ENCODE data around the gene TNFAIP8. TPM values are rescaled to one million over a fixed set of nuclear protein-coding genes. Genes with fewer than 3 reads are reported as not detected.

Gene TNFAIP8
- total and polyA plus RNA-seq, 5 donors from 2014 or later, result 120 to 244 (median 196) TPM

DNA sequence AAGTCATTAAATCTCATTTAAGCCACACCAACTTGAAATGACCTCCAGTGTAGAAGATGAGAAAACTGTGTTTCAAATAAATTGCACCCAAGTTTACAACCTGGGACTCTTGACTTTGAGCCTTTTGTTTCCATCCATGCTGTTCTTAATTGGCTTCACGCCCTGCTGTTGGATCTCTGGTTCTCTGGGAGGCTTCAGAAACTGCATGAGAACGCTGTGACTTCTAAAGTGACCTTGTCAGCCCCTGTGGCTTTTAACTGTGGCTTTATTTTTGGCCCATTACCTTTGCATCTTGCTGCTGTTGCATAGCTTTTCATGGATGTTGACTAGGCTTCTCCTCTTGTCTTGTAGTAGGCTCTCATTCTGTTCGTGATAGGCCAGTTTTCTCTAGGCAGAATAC, 29.3 kb downstream of the TNFAIP8 start:
- peaks cover 59 to 94% (median 76%) of the 10 kb centered on the region in 4 donors for H3K4me1 Mint-ChIP-seq
- no peaks in the 10 kb centered on the region for H3K27me3 ChIP-seq (ENCODE audit: control insufficient read depth, insufficient read depth, low read length)
- H3K9me3 Mint-ChIP-seq, result no peaks in the 10 kb centered on the region
- H3K27ac Mint-ChIP-seq, result peak overlapping the region in 2 of 3 donors; percentile 25 to 88
- DNase-seq (no peak), ATAC-seq (ENCODE audit: low read depth in 2 of 2) (no peak)
- H3K4me3 Mint-ChIP-seq, result peak overlapping the region in 3 of 4 donors; percentile 3 to 65 (median 41)
- H3K36me3 ChIP-seq (ENCODE audit: control insufficient read depth, insufficient read depth, low read length), result peaks cover 11% of the 10 kb centered on the region
- H3K4me3 ChIP-seq (ENCODE audit: low read depth, low read length), result peak overlapping the region; percentile 10
- H3K27me3 Mint-ChIP-seq, result no peaks in the 10 kb centered on the region
- peaks cover 16% of the 10 kb centered on the region for H3K36me3 Mint-ChIP-seq
- peak overlapping the region; percentile 52 for H3K27ac ChIP-seq (ENCODE audit: insufficient read depth, low read length, poor library complexity, severe bottlenecking)
- H3K9me3 ChIP-seq (ENCODE audit: control insufficient read depth in 2 of 2, low read length in 2 of 2), result no peaks in the 10 kb centered on the region
- H3K4me1 ChIP-seq (ENCODE audit: control insufficient read depth, insufficient read depth, low read length, poor library complexity, severe bottlenecking), result peaks cover 68% of the 10 kb centered on the region

DNA sequence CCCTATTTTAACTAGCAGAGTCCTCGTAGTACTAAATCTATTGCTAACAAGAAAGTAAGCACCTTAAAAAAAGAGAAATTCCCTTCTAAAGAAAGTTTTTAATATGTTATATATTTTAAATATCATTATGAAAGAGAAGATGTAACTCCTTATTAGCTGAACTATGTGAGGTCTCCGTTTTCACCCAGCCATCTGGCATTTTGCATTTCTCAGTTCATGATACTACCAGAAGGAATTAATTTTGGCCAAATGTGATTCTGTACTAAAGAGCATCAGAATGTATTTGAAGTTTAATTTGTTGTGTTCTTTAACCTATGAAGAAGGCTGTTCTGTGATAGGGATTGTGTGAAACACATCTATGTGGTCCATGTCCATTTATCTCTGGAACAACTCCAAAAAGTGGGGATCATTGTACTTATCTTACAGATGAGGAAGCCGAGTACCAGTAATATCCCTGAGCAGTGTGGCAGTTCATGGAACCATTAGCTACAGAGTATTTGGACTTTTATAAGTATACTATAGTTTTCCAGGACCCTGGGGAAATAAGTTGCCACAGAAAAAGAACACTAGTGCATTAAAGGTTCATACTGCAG, 29.8 kb downstream of the TNFAIP8 start:
- peaks cover 11% of the 10 kb centered on the region for H3K36me3 ChIP-seq (ENCODE audit: control insufficient read depth, insufficient read depth, low read length)
- Mint-ChIP-seq H3K36me3 (peaks cover 16% of the 10 kb centered on the region), H3K4me3 (peak overlapping the region in 3 of 4 donors; percentile 3 to 65 (median 41)), H3K27me3 (no peaks in the 10 kb centered on the region), H3K27ac (peak overlapping the region; percentile 25 to 71 (median 38)), H3K9me3 (no peaks in the 10 kb centered on the region), H3K4me1 (peaks cover 60 to 93% (median 77%) of the 10 kb centered on the region in 4 donors)
- DNase-seq (no peak), ATAC-seq (ENCODE audit: low read depth in 2 of 2) (no peak)
- H3K4me1 ChIP-seq (ENCODE audit: control insufficient read depth, insufficient read depth, low read length, poor library complexity, severe bottlenecking), result peaks cover 63% of the 10 kb centered on the region
- H3K27ac ChIP-seq (ENCODE audit: insufficient read depth, low read length, poor library complexity, severe bottlenecking), result peak overlapping the region; percentile 52
- H3K9me3 ChIP-seq (ENCODE audit: control insufficient read depth in 2 of 2, low read length in 2 of 2), result no peaks in the 10 kb centered on the region
- H3K27me3 ChIP-seq (ENCODE audit: control insufficient read depth, insufficient read depth, low read length), result no peaks in the 10 kb centered on the region
- H3K4me3 ChIP-seq (ENCODE audit: low read depth, low read length), result peak overlapping the region; percentile 10

DNA sequence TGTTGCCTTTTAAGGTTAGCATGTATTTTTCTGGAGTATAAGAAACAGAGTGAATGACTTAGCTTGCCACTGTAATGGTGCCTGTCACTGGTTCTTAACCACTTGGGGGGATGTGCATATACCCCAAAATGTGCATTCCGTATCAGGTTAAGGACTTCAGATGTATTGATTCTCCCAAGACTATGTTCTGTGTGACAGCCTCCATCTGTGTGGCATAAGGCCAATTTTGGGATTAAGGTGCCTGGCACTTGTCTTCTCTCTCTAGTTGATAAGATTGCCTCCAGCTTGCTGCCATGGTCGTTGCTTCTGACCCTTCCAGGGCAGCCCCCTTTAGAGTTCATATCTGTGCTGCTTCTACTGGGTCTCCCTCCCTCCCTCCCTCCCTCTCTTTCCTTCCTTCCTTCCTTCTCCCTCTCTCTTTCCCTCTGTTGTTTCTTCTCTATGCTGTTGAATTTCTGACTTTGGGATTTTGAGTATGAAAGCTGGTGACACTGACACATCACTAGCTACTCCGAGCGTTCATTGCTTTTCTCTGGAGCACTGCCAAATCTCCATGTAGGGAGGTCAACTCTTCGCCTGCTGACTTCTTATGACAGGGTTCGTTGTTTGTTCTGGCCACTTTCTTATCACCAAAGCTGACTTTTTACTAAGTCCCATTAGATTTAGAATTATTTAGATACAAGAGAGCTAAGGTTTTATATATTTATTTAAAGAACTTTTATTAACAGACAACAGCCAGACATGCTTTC, 31.0 kb downstream of the TNFAIP8 start:
- Histone ChIP-seq H3K9me3 (ENCODE audit: control insufficient read depth in 2 of 2, low read length in 2 of 2) (no peaks in the 10 kb centered on the region), H3K4me1 (ENCODE audit: control insufficient read depth, insufficient read depth, low read length, poor library complexity, severe bottlenecking) (peaks cover 57% of the 10 kb centered on the region), H3K27ac (ENCODE audit: insufficient read depth, low read length, poor library complexity, severe bottlenecking) (peak overlapping the region; percentile 45), H3K4me3 (ENCODE audit: low read depth, low read length) (peak overlapping the region; percentile 9), H3K36me3 (ENCODE audit: control insufficient read depth, insufficient read depth, low read length) (peaks cover 16% of the 10 kb centered on the region), H3K27me3 (ENCODE audit: control insufficient read depth, insufficient read depth, low read length) (no peaks in the 10 kb centered on the region)
- Mint-ChIP-seq H3K27ac (peak overlapping the region; percentile 40 to 93 (median 62)), H3K4me1 (peaks cover 65 to 96% (median 78%) of the 10 kb centered on the region in 4 donors), H3K4me3 (peak overlapping the region in 2 of 4 donors; percentile 13 to 39), H3K27me3 (no peaks in the 10 kb centered on the region), H3K36me3 (peaks cover 20% of the 10 kb centered on the region), H3K9me3 (no peaks in the 10 kb centered on the region)
- DNase-seq (no peak), ATAC-seq (ENCODE audit: low read depth in 2 of 2) (no peak)

DNA sequence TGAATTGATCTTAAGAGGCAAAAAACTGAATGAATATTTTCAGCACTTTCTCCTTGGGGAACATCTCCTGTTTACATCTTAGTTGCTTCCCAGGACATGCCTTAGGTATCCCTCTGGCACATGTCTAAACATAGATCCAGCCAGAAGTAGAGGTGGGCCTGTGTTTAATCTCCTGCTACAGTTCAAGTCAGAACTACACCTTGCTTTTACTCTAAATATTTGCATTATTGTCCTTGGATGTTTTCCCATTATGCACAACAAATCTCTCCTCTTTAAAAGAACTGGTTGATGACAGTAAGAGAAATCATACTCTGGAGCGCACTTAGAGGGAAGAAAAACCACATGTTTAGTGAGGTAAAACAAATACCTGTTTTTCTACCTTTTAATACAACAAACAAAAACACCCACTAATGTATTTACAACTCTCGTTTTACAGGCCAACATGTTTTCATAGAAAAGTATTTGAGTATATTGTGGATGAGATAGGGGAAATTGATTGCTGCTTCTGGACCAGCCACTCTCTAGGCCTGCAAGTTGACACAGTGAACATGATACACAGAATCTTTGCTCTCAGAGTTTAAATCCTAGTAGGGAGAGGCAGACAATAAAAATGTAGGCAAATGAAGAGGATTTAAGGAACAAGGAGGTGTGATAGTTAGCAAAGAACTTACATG, 32.3 kb downstream of the TNFAIP8 start:
- DNase-seq, result no peak
- Histone ChIP-seq H3K9me3 (ENCODE audit: control insufficient read depth in 2 of 2, low read length in 2 of 2) (no peaks in the 10 kb centered on the region), H3K4me3 (ENCODE audit: low read depth, low read length) (peak overlapping the region; percentile 10), H3K27ac (ENCODE audit: insufficient read depth, low read length, poor library complexity, severe bottlenecking) (peak overlapping the region; percentile 45), H3K36me3 (ENCODE audit: control insufficient read depth, insufficient read depth, low read length) (peaks cover 23% of the 10 kb centered on the region), H3K4me1 (ENCODE audit: control insufficient read depth, insufficient read depth, low read length, poor library complexity, severe bottlenecking) (peaks cover 45% of the 10 kb centered on the region), H3K27me3 (ENCODE audit: control insufficient read depth, insufficient read depth, low read length) (no peaks in the 10 kb centered on the region)
- Mint-ChIP-seq H3K4me3 (peak overlapping the region in 2 of 4 donors; percentile 11 to 24), H3K36me3 (peaks cover 27% of the 10 kb centered on the region), H3K4me1 (peaks cover 62 to 96% (median 75%) of the 10 kb centered on the region in 4 donors), H3K27me3 (no peaks in the 10 kb centered on the region), H3K9me3 (no peaks in the 10 kb centered on the region), H3K27ac (peak overlapping the region; percentile 51 to 90 (median 82))
- ATAC-seq (ENCODE audit: low read depth in 2 of 2), result no peak

DNA sequence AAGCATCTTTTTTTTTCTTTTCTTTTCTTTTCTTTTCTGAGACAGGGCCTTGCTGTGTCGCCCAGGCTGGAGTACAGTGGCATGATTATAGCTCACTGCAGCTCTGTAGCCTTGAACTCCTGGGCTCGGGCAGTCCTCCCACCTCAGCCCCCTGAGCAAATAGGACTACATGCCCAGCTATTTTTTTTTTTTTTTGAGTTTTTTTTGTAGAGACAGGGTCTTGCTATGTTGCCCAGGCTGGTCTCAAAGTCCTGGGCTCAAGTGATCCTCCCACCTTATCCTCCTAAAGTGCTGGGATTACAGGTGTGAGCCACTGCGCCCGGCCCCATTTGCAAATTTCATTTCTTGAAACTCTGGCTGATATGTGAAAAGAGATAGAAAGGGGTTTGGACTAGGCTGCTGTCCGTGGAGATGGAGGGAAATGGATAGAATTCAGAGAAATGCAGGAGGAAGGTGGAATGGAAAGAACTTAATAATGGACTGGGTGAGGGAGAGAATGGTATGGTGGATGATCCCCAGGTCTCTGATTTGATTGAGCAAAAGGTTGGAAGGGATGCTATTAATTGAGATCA, 32.9 kb downstream of the TNFAIP8 start:
- Mint-ChIP-seq H3K4me1 (peaks cover 62 to 96% (median 75%) of the 10 kb centered on the region in 4 donors), H3K9me3 (no peaks in the 10 kb centered on the region), H3K4me3 (peak overlapping the region in 3 of 4 donors; percentile 2 to 56 (median 29)), H3K36me3 (peaks cover 33% of the 10 kb centered on the region), H3K27ac (peak overlapping the region; percentile 28 to 90 (median 82)), H3K27me3 (no peaks in the 10 kb centered on the region)
- peak overlapping the region; percentile 21 for H3K4me3 ChIP-seq (ENCODE audit: low read depth, low read length)
- H3K27ac ChIP-seq (ENCODE audit: insufficient read depth, low read length, poor library complexity, severe bottlenecking), result no peak overlapping the region
- no peaks in the 10 kb centered on the region for H3K27me3 ChIP-seq (ENCODE audit: control insufficient read depth, insufficient read depth, low read length)
- DNase-seq (no peak), ATAC-seq (ENCODE audit: low read depth in 2 of 2) (no peak)
- H3K36me3 ChIP-seq (ENCODE audit: control insufficient read depth, insufficient read depth, low read length), result peaks cover 29% of the 10 kb centered on the region
- peaks cover 39% of the 10 kb centered on the region for H3K4me1 ChIP-seq (ENCODE audit: control insufficient read depth, insufficient read depth, low read length, poor library complexity, severe bottlenecking)
- H3K9me3 ChIP-seq (ENCODE audit: control insufficient read depth in 2 of 2, low read length in 2 of 2), result no peaks in the 10 kb centered on the region

DNA sequence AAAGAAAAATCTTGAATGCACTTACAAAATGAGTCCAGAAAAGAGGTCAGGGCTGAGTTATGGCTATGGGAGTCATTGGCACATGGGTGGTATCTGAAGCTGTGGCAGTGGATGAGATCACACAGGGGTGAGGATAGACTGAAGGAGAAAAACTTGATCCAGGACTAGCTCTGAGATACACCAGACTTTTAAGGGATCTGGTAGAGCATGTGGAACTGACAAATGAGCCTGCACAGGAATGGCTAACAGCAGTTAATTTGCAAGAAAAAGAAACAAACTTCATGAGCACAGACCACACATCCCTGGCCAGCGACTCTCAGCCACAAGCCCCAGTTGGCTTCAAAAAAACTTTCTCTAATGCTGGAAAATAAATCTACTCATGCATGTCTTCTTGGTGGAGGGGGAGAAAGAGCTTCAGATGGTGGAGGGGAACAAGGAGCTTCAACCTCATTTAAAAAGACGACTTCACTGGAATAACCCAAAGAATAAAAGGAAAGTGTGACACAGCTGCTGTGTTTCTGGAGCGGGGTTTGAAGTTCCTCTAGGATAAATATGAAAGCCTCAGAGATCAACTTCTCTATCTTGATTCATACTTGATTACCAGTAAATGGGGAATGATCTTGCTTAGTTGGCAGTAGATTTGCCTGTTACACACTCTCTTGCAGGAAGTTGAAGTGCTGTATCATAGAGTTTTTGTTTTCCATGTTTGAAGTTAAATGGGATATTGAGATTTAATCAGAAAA, 33.6 kb downstream of the TNFAIP8 start:
- H3K4me3 ChIP-seq (ENCODE audit: low read depth, low read length), result peak overlapping the region; percentile 21
- H3K27ac ChIP-seq (ENCODE audit: insufficient read depth, low read length, poor library complexity, severe bottlenecking), result peak overlapping the region; percentile 44
- DNase-seq (no peak), ATAC-seq (ENCODE audit: low read depth in 2 of 2) (no peak)
- H3K27me3 ChIP-seq (ENCODE audit: control insufficient read depth, insufficient read depth, low read length), result no peaks in the 10 kb centered on the region
- no peaks in the 10 kb centered on the region for H3K9me3 ChIP-seq (ENCODE audit: control insufficient read depth in 2 of 2, low read length in 2 of 2)
- Mint-ChIP-seq H3K4me3 (peak overlapping the region; percentile 2 to 63 (median 52)), H3K4me1 (peaks cover 62 to 93% (median 73%) of the 10 kb centered on the region in 4 donors), H3K27ac (peak overlapping the region; percentile 28 to 82 (median 46)), H3K9me3 (no peaks in the 10 kb centered on the region), H3K27me3 (no peaks in the 10 kb centered on the region), H3K36me3 (peaks cover 38% of the 10 kb centered on the region)
- H3K4me1 ChIP-seq (ENCODE audit: control insufficient read depth, insufficient read depth, low read length, poor library complexity, severe bottlenecking), result peaks cover 32% of the 10 kb centered on the region
- peaks cover 33% of the 10 kb centered on the region for H3K36me3 ChIP-seq (ENCODE audit: control insufficient read depth, insufficient read depth, low read length)

DNA sequence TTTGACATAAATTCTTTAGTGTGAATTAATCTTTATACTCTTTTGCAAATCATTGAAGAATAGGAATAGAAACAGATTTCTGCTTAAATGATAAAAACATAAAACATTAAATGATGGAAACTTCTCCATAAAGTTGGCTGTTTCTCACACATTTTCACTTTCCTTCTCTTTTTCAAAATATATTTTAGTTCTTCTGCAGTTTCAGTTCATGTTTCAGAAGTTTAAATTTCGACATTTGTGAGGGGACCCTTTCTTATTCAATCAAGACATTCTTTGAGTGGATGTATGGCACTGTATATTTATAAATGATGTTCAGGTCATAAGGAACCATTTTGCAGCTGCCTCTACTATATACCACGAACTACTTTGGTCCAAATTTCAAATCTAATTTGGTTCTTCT, 34.6 kb downstream of the TNFAIP8 start:
- Mint-ChIP-seq H3K9me3 (no peaks in the 10 kb centered on the region), H3K27me3 (no peaks in the 10 kb centered on the region), H3K4me3 (no peak overlapping the region), H3K27ac (peak overlapping the region in 1 of 3 donors; percentile 27), H3K36me3 (peaks cover 41% of the 10 kb centered on the region), H3K4me1 (peaks cover 53 to 92% (median 73%) of the 10 kb centered on the region in 4 donors)
- Histone ChIP-seq H3K4me1 (ENCODE audit: control insufficient read depth, insufficient read depth, low read length, poor library complexity, severe bottlenecking) (peaks cover 27% of the 10 kb centered on the region), H3K4me3 (ENCODE audit: low read depth, low read length) (no peak overlapping the region), H3K36me3 (ENCODE audit: control insufficient read depth, insufficient read depth, low read length) (peaks cover 41% of the 10 kb centered on the region), H3K9me3 (ENCODE audit: control insufficient read depth in 2 of 2, low read length in 2 of 2) (no peaks in the 10 kb centered on the region), H3K27me3 (ENCODE audit: control insufficient read depth, insufficient read depth, low read length) (no peaks in the 10 kb centered on the region), H3K27ac (ENCODE audit: insufficient read depth, low read length, poor library complexity, severe bottlenecking) (peak overlapping the region; percentile 44)
- ATAC-seq (ENCODE audit: low read depth in 2 of 2), result no peak
- no peak for DNase-seq
